HPDE6-E6E7 (cell line): ENCODE results near the gene VSX2.

Source experiments
- DNase-seq: peaks from one replicate; pipeline ENCODE4 v3.0.0; 2011; ENCODE audit warnings: missing footprints; ENCODE audit errors: extremely low spot score

The VSX2 gene

DNA sequence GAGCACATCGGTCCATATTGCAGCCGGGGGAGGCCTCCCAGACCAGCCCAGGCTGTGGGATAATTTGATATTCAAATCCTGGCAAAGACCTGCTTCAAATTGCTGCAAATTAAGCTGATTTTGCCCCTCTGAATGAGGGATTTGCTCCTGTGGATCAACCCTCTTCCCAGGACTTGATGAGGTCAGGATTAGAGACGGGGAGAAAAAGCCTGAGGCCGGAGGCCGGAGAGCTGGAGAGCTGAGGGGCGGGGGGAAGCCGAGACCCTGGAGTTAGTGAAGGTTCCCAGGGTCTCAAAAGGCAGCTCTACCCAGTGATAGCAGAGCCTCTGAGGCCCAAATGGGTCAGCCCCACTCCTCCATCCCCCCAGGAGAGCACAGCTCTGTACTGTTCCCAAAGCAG lies 17.5 kb upstream of the VSX2 start:
- no peak for DNase-seq

DNA sequence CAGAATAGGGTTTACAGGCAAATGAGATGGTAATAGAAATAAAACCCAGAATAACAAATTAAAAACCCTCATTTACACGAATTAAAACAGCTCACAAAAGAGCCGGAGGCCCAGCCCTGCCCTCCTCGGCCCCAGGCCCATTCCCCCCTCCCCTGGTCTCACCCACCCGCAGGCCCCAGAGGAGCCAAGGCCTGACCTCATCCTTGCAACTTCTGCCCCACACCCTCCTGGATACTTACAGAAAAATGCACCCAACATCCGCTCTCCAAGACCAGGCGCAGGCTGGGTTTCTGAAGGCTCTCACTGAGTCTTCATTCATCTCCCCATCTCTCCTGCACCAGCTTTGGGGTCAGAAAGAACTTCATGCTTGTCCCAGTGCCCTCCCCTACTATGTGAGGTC lies 16.2 kb upstream of the VSX2 start:
- no peak for DNase-seq

- no peak for DNase-seq
These were observed 7.5 kb upstream of the VSX2 start for GRCh38 chr14:74231784-74232183.

DNA sequence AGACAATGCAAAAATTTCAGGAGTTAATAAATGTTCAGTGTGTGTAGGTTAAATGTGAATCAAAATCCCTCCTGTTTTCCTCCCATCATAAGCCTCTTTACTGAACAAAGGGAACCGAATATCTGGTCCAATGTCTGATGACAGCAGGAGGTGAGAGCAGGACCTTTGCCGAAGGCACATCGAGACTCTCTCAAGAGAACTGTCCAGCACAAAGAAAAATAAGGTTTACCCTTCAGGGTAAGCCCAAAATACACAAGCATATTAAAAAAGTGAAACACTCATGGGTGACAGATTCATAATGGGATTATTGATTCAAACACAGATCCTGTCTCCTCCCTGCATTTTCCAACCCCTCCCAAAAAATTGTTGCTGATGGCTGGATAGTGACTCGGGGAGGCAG lies 4.2 kb upstream of the VSX2 start:
- DNase-seq: no peak

- DNase-seq: no peak
These were observed 1.8 kb upstream of the VSX2 start for GRCh38 chr14:74237441-74237840.

- DNase-seq: no peak
These were observed 872 bp downstream of the VSX2 start for GRCh38 chr14:74239848-74240793.

GRCh38 chr14:74240794-74241651 lies 1.8 kb downstream of the VSX2 start:
- no peak for DNase-seq

- no peak for DNase-seq
These were observed 2.4 kb downstream of the VSX2 start for GRCh38 chr14:74241652-74242017.

GRCh38 chr14:74242021-74242779 lies 3.0 kb downstream of the VSX2 start:
- DNase-seq: no peak

DNA sequence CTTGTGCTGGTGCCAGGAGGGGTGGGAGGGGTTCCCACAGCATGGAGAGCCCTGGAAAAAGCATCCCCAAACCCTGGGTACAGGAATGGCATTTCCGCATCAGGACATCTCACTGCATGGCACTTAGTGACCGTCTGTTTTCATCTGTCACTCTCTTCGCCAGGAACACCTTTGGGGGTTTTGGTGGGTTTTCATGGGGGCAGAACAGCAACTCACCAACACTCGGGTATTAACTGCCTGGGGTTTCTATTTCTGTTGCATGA lies 3.5 kb downstream of the VSX2 start:
- DNase-seq: no peak

GRCh38 chr14:74243051-74243450 lies 3.8 kb downstream of the VSX2 start:
- DNase-seq: no peak

- DNase-seq: no peak
These were observed 4.9 kb downstream of the VSX2 start for GRCh38 chr14:74244115-74244514.

DNA sequence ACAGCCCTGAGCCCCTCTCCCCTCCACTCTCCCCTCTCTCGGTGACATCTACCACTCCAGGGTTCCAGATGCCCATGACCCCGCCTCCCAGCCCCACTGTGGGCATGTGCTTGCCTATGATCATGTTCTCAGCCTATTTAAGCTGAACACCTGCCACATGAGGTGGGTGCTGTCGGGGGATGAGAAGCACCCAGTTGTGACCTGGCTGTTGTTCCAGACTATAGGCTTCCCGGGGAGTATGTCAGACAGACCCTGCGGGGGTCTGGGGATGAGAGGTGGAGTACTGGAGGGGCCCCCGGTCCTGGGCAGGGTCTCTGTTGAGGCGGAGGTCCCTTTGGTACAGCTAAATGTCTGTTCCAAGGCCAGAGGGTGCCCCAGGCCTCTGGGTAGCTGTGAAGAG lies 6.0 kb downstream of the VSX2 start:
- DNase-seq: no peak

DNA sequence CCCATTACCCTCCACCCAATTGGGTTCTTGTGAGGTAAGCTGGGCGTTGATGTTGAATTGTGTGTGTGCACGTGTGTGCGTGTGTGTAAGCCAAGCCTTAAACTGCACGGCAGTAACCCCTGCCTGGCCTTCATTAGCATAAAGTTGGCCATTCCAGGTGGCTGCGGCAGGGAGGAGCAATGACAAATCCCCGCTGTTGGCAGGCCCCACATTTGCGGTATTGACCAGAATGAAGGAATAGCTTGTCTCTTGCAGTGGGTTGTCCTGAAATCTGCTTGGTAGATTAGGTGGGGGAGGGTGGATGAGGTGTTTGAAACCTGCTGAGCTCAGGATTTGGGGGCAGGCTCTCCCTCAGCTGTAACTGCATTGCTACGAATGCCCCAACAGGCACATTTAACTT lies 7.3 kb downstream of the VSX2 start:
- DNase-seq: no peak

DNA sequence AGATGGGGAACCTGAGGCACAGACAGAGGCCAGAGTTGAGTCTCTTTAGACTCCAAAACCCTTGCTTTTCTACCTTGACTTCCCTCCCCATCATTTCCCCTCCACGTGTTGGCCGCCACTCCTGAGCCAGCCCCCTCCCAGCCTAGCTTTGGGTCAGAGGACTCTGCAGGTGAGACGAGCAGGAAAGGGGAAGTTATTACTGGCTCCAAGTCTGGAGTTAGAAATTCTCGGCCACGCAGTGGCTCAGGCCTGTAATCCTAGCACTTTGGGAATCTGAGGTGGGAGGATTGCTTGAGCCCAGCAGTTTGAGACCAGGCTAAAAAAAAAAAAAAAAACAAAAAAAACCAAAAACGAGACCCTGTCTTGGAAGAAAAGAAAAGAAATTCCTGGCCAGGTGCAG lies 8.8 kb downstream of the VSX2 start:
- DNase-seq: no peak

DNA sequence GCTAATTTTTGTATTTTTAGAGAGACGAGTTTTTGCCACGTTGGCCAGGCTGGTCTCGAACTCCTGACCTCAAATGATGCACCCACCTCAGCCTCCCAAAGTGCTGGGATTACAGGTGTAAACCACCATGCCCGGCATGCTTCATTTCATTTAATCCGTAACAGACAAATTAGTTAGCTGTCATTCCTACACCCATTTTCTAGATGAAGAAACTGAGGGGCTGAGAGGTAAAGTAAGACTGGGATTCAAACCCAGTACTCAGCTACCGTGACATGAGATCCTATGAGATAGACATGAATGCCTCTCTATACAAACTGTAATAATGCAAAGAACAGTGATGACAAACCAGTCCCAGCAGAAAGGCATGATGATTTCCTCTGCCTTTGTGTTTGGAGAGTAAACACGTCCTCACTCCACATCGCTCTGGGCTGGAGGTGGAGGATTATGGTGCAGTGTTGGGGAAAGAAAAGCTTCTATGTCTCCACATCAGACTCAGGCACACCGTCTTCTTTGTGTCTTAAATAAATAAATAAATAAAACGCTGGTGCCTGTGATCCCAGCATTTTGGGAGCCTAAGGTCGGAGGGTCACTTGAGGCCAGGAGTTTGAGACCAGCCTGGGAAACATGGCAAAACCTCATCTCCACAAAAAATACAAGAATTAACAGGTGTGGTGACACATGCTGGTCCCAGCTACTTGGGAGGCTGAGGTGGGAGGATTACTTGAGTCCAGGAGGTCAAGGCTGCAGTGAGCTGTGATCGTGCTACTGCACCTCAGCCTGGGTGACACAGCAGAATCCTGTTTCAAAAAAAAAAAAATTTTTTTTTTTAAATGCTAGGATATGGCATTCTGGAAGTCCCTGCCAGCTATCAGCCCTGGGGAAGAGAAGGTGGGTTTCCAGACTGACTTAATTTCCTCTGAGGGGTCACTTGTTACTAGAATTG lies 10.5 kb downstream of the VSX2 start:
- DNase-seq: no peak

GRCh38 chr14:74255281-74255680 lies 16.0 kb downstream of the VSX2 start:
- no peak for DNase-seq

DNA sequence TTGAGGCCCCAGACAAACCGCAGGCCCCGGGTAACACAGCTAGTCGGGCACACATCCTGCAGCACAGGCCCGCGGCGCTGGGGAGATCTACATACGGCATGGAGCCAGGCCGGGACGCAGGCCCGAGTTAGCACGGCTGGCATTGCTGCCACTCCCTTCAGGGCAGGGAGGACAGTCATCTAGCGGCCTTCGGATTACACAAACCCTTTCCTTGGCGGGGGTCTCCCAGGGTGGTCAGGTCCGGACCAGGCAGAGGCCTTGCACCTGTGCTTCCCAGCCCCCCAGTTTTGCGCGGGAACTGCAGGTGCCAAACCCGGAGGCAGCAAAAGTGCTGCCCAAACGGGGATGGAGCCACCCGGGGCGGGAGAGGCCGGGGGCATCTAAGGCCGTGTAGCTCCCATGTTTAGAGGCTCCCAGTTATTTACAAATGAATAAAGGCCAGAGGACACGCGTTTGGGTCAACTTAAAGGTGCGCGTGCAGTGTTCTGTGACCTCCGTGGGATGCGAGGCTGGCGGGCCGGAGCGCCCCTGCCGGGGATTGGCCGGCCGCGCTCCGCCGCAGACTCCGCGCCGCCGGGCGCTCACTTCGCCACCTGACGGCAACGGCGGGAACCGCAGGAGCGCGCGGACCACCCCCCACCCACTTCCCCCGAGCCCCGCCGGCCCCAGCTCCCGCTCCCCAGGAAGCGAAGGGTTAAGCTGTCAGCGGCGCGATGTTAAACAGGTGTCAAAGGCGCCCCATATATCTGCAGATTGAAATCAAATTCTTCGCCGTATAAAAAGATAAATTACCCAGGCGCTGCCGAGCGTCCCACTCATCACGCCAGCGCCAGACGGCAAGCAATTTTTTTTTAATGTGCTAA lies 18.1 kb downstream of the VSX2 start:
- DNase-seq: peak; percentile 54

DNA sequence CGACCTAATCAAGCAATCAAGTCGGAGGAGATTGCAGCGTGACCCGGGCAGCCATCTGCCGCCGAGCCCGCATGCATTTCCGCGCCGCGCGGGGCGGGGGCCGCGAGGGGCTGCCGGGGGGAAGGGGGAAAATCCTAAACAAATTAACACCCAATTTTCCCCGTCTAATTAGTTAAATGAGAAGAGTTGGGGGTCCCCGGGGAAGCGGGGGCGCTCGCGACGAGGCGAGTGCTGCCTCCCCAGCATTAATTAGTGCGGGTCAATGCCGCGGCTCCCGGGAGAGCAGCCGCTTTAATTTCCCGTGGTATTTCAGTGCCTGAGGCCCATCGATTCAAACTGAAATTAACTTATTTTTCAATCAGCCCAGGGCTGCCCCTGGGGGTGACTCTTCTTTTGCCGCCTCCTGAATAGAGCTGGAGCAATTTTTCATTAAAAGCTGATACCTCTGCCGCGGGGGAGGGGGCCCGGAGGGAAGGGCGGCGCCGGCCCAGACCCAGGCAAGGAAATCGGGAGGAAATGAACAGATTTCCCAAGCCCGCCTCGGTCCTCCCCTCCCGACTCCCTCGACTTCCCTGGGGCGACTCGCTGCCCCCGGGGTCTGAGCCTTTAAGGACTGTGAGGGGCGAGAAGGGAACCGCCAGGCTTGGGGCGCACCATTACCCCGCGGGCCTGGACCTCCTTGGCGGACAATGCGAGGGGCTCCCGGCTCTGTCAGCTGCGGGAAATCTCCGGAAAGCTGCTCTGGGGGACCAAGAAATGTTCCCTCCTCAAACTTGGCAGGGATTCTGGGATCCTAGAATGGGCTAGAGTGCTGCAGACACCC lies 18.9 kb downstream of the VSX2 start:
- no peak for DNase-seq

- DNase-seq: no peak
These were observed 19.5 kb downstream of the VSX2 start for GRCh38 chr14:74258764-74259035.
